Measurements from ENCODE around the gene TMUB2.

DNA sequence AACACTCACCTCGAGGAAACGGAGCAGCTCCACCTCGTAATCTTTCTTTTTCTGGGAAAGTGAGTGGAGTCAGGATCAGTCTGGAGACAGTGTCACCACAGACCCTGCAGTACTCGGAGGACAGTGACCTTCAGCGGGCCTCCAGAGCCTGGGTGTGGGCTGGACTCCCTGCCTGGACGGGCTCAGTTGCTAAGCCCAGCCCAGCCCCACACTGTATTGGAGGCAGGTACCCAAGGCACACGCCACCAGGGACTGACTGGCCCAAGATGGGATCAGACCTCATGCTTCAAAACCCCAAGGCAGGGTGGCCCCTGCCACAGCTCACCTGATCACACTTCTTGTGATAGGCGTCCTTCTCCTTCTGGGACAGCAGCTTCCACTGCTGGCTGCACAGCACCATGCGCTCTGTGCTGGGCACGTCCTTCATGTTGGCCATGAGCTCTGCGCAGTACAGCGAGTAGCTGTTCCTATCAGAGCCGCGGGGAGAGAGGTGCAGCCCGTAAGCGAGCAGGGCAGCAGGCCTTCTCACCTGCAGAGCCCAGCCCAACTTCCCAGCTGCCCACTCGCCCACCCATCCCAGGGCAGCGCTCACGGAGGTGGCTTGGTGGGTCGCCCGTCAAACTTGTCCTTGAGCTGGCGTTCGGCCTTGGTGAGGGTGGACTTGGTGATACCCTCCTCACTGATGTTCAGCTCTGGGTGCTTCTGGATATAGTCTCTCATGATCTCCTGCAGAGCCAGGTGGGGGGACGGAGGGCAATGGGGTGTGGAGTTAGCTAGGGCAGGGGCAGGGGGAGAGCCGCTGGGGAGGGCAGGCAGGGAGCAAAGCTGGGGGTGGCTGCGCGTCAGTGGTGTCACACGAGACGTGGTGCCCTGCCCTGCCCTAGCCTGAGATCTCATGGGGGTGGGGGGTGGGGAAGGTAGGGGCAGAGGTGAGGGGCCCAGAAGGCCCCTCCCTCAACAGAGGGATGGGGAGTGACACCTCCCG, 24.8 kb downstream of the TMUB2 start:
- TF ChIP-seq, protein P1, sequence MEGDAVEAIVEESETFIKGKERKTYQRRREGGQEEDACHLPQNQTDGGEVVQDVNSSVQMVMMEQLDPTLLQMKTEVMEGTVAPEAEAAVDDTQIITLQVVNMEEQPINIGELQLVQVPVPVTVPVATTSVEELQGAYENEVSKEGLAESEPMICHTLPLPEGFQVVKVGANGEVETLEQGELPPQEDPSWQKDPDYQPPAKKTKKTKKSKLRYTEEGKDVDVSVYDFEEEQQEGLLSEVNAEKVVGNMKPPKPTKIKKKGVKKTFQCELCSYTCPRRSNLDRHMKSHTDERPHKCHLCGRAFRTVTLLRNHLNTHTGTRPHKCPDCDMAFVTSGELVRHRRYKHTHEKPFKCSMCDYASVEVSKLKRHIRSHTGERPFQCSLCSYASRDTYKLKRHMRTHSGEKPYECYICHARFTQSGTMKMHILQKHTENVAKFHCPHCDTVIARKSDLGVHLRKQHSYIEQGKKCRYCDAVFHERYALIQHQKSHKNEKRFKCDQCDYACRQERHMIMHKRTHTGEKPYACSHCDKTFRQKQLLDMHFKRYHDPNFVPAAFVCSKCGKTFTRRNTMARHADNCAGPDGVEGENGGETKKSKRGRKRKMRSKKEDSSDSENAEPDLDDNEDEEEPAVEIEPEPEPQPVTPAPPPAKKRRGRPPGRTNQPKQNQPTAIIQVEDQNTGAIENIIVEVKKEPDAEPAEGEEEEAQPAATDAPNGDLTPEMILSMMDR (conservative IDR thresholded peaks at IDR 0.05 in 1 of 2, IDR thresholded peaks at IDR 0.05 in 1 of 2; ENCODE audit: extremely low read depth in 1 of 2, insufficient read depth in 1 of 2, low read depth in 1 of 2, low read length in 2 of 2) = no peak
- TF ChIP-seq EZH2 (IDR thresholded peaks at IDR 0.05; ENCODE audit: borderline replicate concordance, low read length) = no peak
